ENCODE data around the gene SH3BP1. TPM values are rescaled to one million over a fixed set of nuclear protein-coding genes. Genes with fewer than 3 reads are reported as not detected.

The SH3BP1 gene
- total and polyA plus RNA-seq, 9 of the 15 experiments (the other 6 are each of a cell fraction or from before 2014, with no cell fraction given): 0.10 to 36.2 (median 10.4) TPM

DNA sequence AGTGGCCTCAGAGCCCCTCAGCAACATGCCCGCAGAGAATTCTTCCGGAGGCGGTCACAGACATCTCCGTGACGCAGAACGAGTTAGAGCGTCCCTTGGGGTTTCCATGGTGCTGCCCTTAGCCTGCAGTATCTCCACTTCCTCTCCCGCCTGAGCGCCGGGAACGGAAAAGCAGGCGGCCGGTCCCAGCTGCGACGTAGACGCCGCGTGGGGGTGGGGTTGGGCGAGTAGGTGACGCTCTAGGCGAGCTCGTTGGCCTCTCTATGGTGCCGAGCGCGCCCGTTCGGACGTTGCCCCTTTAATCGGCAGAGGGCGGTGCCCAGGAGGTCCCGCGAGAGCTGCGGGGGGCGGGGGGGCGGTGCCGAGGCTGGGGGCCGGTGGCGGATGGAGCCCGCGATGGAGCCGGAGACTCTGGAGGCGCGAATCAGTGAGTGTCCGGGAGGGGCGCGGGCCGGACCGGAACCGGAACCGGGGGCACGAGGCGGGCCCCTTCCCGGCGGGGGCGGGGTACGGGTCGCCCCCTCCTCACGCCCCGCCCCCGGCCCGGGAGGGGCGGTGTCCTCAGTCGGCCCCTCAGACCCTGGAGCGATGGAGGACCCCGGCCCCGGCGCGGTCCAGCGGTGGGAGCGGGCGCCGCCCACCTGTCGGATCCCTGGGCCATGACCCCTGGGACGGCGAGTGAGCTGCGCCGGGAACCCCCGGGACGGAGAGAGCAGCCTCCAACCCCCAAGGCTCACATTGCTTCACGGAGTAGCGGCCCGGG, 30.8 kb upstream of the SH3BP1 start, which contains the start of gene GGA1 (continued):
- TF ChIP-seq, protein P1, sequence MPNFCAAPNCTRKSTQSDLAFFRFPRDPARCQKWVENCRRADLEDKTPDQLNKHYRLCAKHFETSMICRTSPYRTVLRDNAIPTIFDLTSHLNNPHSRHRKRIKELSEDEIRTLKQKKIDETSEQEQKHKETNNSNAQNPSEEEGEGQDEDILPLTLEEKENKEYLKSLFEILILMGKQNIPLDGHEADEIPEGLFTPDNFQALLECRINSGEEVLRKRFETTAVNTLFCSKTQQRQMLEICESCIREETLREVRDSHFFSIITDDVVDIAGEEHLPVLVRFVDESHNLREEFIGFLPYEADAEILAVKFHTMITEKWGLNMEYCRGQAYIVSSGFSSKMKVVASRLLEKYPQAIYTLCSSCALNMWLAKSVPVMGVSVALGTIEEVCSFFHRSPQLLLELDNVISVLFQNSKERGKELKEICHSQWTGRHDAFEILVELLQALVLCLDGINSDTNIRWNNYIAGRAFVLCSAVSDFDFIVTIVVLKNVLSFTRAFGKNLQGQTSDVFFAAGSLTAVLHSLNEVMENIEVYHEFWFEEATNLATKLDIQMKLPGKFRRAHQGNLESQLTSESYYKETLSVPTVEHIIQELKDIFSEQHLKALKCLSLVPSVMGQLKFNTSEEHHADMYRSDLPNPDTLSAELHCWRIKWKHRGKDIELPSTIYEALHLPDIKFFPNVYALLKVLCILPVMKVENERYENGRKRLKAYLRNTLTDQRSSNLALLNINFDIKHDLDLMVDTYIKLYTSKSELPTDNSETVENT (CRISPR knock-in tag; IDR thresholded peaks at IDR 0.05): peak; percentile 82
- TF ChIP-seq, protein P2, sequence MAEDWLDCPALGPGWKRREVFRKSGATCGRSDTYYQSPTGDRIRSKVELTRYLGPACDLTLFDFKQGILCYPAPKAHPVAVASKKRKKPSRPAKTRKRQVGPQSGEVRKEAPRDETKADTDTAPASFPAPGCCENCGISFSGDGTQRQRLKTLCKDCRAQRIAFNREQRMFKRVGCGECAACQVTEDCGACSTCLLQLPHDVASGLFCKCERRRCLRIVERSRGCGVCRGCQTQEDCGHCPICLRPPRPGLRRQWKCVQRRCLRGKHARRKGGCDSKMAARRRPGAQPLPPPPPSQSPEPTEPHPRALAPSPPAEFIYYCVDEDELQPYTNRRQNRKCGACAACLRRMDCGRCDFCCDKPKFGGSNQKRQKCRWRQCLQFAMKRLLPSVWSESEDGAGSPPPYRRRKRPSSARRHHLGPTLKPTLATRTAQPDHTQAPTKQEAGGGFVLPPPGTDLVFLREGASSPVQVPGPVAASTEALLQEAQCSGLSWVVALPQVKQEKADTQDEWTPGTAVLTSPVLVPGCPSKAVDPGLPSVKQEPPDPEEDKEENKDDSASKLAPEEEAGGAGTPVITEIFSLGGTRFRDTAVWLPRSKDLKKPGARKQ (CRISPR knock-in tag; IDR thresholded peaks at IDR 0.05): no peak
- TF ChIP-seq ARID2 (IDR thresholded peaks at IDR 0.05): no peak
- peak; percentile 74 for TF ChIP-seq ESRRA (IDR thresholded peaks at IDR 0.05; ENCODE audit: borderline replicate concordance, low read depth)
- peak; percentile 73; the same call in 1 of the 2 replicates for TF ChIP-seq ZNF583 (CRISPR knock-in tag; IDR thresholded peaks at IDR 0.05)
- TF ChIP-seq PHTF2 (CRISPR knock-in tag; IDR thresholded peaks at IDR 0.05): no peak
- no peak for TF ChIP-seq HSF4 (CRISPR knock-in tag; IDR thresholded peaks at IDR 0.05; ENCODE audit: borderline replicate concordance)
- TF ChIP-seq MEF2A (IDR thresholded peaks at IDR 0.05; ENCODE audit: control insufficient read depth, low read depth, low read length): no peak
- peak; percentile 36 to 41; a peak in 2 of 4 replicates for TF ChIP-seq NRF1 (conservative IDR thresholded peaks at IDR 0.05 in 1 of 2, IDR thresholded peaks at IDR 0.05 in 1 of 2)
- TF ChIP-seq, protein P3, sequence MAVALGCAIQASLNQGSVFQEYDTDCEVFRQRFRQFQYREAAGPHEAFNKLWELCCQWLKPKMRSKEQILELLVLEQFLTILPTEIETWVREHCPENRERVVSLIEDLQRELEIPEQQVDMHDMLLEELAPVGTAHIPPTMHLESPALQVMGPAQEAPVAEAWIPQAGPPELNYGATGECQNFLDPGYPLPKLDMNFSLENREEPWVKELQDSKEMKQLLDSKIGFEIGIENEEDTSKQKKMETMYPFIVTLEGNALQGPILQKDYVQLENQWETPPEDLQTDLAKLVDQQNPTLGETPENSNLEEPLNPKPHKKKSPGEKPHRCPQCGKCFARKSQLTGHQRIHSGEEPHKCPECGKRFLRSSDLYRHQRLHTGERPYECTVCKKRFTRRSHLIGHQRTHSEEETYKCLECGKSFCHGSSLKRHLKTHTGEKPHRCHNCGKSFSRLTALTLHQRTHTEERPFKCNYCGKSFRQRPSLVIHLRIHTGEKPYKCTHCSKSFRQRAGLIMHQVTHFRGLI (CRISPR knock-in tag; IDR thresholded peaks at IDR 0.05): no peak
- TF ChIP-seq KDM2B (CRISPR knock-in tag; IDR thresholded peaks at IDR 0.05): no peak
- no peak for TF ChIP-seq ZFP1 (CRISPR knock-in tag; IDR thresholded peaks at IDR 0.05)
- TF ChIP-seq, protein P4, sequence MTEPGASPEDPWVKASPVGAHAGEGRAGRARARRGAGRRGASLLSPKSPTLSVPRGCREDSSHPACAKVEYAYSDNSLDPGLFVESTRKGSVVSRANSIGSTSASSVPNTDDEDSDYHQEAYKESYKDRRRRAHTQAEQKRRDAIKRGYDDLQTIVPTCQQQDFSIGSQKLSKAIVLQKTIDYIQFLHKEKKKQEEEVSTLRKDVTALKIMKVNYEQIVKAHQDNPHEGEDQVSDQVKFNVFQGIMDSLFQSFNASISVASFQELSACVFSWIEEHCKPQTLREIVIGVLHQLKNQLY (CRISPR knock-in tag; conservative IDR thresholded peaks at IDR 0.05): no peak
- TF ChIP-seq CHD1 (IDR thresholded peaks at IDR 0.05; ENCODE audit: low read length): no peak
- peak; percentile 88 for TF ChIP-seq PHF20 (IDR thresholded peaks at IDR 0.05; ENCODE audit: partially characterized antibody)
- TF ChIP-seq PCBP1 (IDR thresholded peaks at IDR 0.05; ENCODE audit: low read depth, low read length, poor library complexity, severe bottlenecking): no peak
- no peak for TF ChIP-seq ZNF551 (CRISPR knock-in tag; IDR thresholded peaks at IDR 0.05)
- TF ChIP-seq SREBF2 (CRISPR knock-in tag; IDR thresholded peaks at IDR 0.05): no peak
- no peak for TF ChIP-seq RBM25 (IDR thresholded peaks at IDR 0.05; ENCODE audit: low read depth, low read length, severe bottlenecking)
- TF ChIP-seq MTF1 (CRISPR knock-in tag; IDR thresholded peaks at IDR 0.05; ENCODE audit: borderline replicate concordance): no peak
- TF ChIP-seq ETV1 (tag; conservative IDR thresholded peaks at IDR 0.05; ENCODE audit: low read depth): peak; percentile 92
- peak; percentile 17 to 79; a peak in 2 of 4 replicates for TF ChIP-seq TRIM24 (IDR thresholded peaks at IDR 0.05)
- TF ChIP-seq TFAM (CRISPR knock-in tag; conservative IDR thresholded peaks at IDR 0.05): no peak
